Smooth muscle cell of bladder (primary cell): ENCODE data around the gene CCL22. TPM values are rescaled to one million over a fixed set of nuclear protein-coding genes. Genes with fewer than 3 reads are reported as not detected.

Source experiments
- total RNA-seq: library from RNA; depleted of rRNA; stranded (reverse); fragments of >200 nt; gene quantifications from 2 replicates; pipeline ENCODE4 v1.2.3, GENCODE V29; 2014

Gene CCL22, protein sequence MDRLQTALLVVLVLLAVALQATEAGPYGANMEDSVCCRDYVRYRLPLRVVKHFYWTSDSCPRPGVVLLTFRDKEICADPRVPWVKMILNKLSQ
- not detected in 2 replicates for total RNA-seq

GRCh38 chr16:57358527-57359095, at the start of gene CCL22:
CCL22 (plus strand) TSS chr16:57358783; CDS start chr16:57358817, 34 bp downstream.

DNA sequence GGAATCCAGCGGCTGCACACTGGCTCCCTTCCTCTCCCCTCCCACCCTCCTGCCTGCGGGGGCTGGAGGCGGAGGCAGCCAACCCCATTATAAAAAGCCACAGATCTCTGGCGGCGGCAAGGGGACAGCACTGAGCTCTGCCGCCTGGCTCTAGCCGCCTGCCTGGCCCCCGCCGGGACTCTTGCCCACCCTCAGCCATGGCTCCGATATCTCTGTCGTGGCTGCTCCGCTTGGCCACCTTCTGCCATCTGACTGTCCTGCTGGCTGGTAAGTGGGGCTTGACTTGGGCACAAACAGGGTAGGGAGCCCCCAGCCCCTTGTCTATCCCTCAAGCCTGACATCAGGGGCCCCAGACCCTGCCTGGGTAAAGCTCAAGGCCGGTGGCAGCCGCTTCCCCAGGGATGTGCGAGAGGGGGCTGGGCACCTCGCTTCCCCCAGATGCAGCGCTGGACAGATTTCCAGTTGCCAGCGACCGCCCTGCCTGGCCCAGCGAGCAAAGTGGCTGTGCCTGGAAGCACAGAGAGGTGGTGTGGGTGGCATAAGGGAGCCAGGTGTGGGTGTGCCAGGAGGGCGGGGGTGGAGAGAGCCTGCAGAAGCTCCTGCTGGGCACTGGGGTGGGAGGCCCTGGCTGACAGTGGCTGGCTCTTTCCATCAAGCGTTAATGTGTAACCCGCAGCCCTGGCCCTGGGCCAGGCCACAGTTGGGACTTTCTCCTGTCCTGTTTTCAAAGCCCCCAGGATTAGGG, 14.0 kb downstream of the CCL22 start, which contains the start of gene CX3CL1:
TSS of gene CX3CL1 (plus strand) at position 119 of the 745 bp plus-strand sequence. CDS start at position 198, 79 bp downstream.

DNA sequence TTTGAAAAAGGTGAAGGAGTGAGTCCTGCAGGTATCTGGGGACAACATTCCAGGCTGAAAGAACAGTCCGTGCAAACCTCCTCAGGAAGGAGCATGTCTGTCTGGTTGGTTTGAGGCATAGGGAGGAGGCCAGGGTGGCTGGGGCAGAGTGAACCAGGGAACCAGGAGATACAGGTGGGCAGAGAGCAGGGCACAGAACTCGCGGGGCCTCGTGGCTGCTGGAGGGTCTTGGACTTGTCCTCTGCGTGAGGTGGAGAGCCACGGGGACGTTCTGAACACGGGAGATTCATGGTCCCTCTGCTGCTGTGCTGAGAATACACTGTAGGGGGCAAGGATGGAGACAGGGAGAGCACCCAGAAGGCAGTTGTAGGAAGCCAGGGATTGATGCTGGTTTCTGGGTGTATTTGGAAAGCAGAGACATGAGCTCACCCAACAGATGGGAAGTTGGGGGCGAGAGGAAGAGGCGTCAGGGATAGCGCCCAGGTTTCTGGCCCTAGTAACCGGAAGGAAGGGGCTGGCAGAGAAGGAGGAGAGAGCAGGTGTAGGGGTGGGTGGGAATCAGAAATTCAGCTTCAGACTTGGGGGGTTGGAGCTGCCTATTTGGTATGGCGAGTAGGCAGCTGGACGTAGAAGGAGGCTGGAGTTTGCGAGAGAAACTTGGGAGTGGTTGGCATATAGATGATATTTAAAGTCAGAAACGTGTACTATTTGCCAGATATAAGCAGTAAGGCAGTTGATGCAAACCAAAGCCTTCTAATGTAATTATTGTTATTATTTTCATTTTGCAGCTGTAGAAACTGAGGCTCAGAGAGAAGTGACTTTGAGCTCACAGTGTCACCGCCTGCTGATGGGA, 45.6 kb downstream of the CCL22 start, which contains the start of gene CCL17:
TSS of gene CCL17 (plus strand) at position 803 of the 853 bp plus-strand sequence. CDS start 9,166 bp downstream, outside the sequence.

Other genes with a start within 250 kb of the CCL22 start
- 54.6 and 57.5 TPM in 2 replicates for gene PSME3IP1, start 172.7 kb upstream of the CCL22 start, total RNA-seq
- gene RSPRY1, start 172.5 kb upstream of the CCL22 start, total RNA-seq: 34.7 and 39.4 TPM in 2 replicates
- gene ARL2BP, start 113.5 kb upstream of the CCL22 start, total RNA-seq: 56.3 and 58.3 TPM in 2 replicates
- gene PLLP, start 74.1 kb upstream of the CCL22 start, total RNA-seq: not detected in 2 replicates
- gene CX3CL1, start 13.7 kb downstream of the CCL22 start, total RNA-seq: 0.09 TPM in 1 of 2 replicates, not detected in the other
- gene CCL17, start 46.0 kb downstream of the CCL22 start, total RNA-seq: not detected in 2 replicates
- gene CIAPIN1, start 88.6 kb downstream of the CCL22 start, total RNA-seq: 33.8 and 45.7 TPM in 2 replicates
- 40.5 and 43.6 TPM in 2 replicates for gene COQ9, start 88.7 kb downstream of the CCL22 start, total RNA-seq
- gene POLR2C, start 103.9 kb downstream of the CCL22 start, total RNA-seq: 110 and 116 TPM in 2 replicates
- 28.2 and 36.4 TPM in 2 replicates for gene DOK4, start 127.7 kb downstream of the CCL22 start, total RNA-seq
- gene CCDC102A, start 177.8 kb downstream of the CCL22 start, total RNA-seq: 16.8 and 19.3 TPM in 2 replicates
- not detected in 2 replicates for gene ADGRG5, start 183.9 kb downstream of the CCL22 start, total RNA-seq